Mononuclear cell (primary cell): ENCODE results near the gene SOWAHD. TPM values are rescaled to one million over a fixed set of nuclear protein-coding genes. Genes with fewer than 3 reads are reported as not detected.
"Not testable (repeated sequence)": the region's sequence is repeated elsewhere in the genome, so short reads cannot be mapped to it uniquely, and the experiment has no call there.

ENCODE experiments used
- H3K27me3 ChIP-seq: 2 replicates; pipeline ENCODE4 v1.6.0; 2011; ENCODE audit warnings: low read length, control low read depth; ENCODE audit not compliant: insufficient read depth
- H3K4me1 ChIP-seq: 2 replicates; pipeline ENCODE4 v1.5.1; 2011; ENCODE audit warnings: mild to moderate bottlenecking, low read length, control low read depth; ENCODE audit not compliant: insufficient read depth
- H3K4me3 ChIP-seq: 2 replicates; pipeline ENCODE4 v1.5.1; 2011; ENCODE audit warnings: mild to moderate bottlenecking, low read length, moderate library complexity
- H3K9me3 ChIP-seq: 2 replicates; pipeline ENCODE4 v1.5.1; 2011; ENCODE audit warnings: low read depth, mild to moderate bottlenecking, control low read depth, low read length
- total RNA-seq: library from RNA; depleted of rRNA; stranded (reverse); fragments of >200 nt; gene quantifications from one replicate; pipeline ENCODE4 v1.2.3, GENCODE V29; 2012

Gene SOWAHD
- total RNA-seq, 1 donor: 0.42 TPM

DNA sequence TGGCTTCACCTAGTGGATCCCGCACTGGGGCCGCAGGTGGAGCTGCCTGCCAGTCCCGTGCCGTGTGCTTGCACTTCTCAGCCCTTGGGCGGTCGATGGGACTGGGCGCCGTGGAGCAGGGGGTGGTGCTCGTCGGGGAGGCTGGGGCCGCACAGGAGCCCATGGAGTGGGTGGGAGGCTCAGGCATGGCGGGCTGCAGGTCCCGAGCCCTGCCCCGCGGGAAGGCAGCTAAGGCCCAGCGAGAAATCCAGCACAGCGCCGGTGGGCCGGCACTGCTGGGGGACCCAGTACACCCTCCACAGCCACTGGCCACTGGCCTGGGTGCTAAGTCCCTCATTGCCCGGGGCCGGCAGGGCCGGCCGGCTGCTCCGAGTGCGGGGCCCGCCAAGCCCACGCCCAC lies 7.6 kb upstream of the SOWAHD start:
- not testable (repeated sequence) for H3K27me3 ChIP-seq, H3K4me3 ChIP-seq, H3K9me3 ChIP-seq
- peaks cover 22% of the 10 kb centered on the region for H3K4me1 ChIP-seq

DNA sequence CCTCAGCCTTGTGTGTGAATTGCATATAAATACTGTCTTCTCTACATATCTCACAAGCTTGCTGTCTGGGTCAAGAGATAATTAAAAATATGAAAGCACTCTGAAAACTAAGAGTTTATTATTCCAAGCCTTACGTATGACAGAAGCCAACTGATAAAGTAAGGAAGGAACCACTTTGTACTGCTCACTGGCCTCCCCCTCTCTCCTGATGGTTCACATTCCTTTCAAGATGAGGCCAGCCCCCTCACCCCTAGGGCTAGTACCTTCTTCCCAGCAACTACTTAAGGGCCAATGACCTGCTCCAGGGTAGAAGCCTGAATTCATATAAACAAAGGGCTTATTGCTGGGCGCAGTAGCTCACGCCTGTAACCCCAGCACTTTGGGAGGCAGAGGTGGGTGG lies 5.4 kb upstream of the SOWAHD start:
- Histone ChIP-seq H3K9me3 (no peaks in the 10 kb centered on the region), H3K27me3 (no peaks in the 10 kb centered on the region), H3K4me3 (no peak overlapping the region), H3K4me1 (peaks cover 44% of the 10 kb centered on the region)

DNA sequence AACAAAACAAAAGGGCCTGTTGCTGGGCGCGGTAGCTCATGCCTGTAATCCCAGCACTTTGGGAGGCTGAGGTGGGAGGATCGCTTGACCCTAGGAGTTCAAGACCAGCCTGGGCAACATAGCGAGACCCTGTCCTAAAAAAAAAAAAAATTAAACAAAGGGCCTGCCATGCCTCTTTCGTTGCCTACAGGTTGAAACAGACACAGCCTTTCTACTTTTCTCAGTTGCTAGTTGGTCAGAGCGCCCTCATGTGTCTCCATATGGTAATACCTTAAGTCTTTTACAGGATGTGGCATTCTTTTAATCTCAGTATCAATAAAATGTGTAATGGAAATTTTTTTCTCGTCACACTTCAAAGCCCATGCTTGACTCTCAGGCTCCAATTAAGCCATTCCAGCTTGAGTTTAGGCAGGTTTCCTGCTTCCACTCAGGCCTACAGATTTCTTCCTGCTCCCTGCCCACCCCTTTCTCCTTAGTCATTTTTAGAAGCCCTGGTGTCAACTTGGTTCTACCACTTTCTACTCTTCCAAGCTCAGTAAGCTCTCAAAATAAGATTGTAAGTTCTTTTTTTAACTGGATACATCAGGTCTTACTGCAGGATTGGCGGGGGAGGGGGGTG lies 4.6 kb upstream of the SOWAHD start:
- H3K4me1 ChIP-seq: peaks cover 45% of the 10 kb centered on the region
- H3K27me3 ChIP-seq: no peaks in the 10 kb centered on the region
- H3K9me3 ChIP-seq: no peaks in the 10 kb centered on the region
- H3K4me3 ChIP-seq: no peak overlapping the region

DNA sequence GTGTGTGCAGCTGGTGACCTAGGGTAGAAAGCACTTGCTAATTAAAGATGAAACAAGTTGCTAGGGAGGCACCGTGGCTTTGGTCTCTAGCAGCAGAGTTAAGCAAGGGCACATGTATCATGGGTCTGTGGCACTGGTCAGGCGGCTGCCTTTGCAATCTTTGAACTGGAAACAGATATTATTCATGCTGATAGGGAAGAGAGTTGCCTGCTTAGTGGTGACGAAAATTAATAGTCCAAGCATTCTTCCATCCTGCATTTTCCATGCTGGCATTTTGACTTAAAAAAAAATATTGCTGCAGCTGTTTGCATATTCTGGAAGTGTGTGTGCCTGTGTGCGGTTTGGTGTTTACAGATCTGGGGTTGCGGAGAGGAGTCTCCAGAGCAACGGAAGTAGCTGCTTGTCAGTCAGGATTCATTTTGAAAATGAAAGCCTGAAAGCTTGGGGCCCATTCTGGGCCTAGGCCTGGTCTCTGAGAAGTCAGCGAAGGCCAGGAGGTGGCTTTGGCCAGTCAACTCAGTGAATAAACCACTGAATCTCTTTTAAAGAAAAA lies 2.3 kb upstream of the SOWAHD start:
- no peak overlapping the region for H3K4me3 ChIP-seq
- H3K27me3 ChIP-seq: no peaks in the 10 kb centered on the region
- H3K4me1 ChIP-seq: peaks cover 54% of the 10 kb centered on the region
- H3K9me3 ChIP-seq: no peaks in the 10 kb centered on the region

DNA sequence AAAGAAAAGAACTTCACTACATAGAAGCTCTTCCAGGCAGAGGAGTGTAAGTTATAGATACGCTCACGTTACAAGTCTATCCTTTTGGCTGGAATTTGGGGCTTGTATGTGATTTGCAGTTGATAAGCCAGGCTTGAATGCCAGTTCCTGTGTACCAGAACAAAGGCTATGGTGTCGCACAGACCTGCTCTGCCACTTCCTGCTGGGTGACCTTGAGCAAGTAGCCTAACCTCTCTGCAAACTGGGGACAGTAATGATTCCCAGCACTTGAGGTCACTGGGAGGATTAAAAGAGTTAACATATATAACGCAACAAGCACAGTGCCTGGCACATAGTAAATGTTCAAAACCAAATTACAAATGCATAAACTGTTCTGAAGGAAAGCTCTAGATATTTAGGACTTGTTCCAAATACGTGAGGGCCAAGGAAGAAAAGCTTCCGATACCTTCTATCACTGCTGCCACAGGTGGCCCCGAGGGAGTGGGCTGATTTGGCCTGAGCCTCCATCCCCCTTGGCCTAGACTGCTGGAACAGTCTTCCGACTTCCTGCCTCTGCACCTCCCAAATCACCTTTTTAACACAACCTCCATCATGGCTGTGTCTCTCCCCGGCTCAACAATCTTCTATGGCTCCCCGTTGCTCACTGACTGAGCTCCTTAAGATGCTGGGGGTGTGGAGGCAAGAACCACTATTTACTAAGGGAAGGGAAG lies 1.3 kb upstream of the SOWAHD start:
- H3K4me3 ChIP-seq: no peak overlapping the region

DNA sequence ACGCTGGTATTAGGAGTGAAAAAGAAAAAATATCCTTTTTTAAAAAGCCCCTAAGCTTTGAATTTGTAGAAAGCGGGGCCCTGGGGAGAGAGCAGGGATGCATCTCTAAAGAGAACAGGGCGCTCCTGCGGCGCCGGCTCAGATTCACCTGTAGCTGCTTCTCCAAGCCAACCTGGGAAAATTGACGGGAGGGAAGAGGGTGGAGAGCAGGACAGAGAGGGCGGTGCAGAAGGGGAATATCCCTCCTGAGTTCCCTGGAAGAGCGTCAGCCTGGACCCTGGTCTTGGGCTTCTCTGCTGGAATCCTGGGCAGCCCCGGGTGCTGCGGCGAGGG lies 776 bp upstream of the SOWAHD start:
- Histone ChIP-seq H3K27me3 (no peaks in the 10 kb centered on the region), H3K4me1 (peaks cover 57% of the 10 kb centered on the region), H3K4me3 (peak overlapping the region; percentile 49), H3K9me3 (no peaks in the 10 kb centered on the region)

More for the DNA sequence above, 1.3 kb upstream of the SOWAHD start:
- Histone ChIP-seq H3K9me3 (no peaks in the 10 kb centered on the region), H3K4me1 (peaks cover 54% of the 10 kb centered on the region), H3K27me3 (no peaks in the 10 kb centered on the region)

DNA sequence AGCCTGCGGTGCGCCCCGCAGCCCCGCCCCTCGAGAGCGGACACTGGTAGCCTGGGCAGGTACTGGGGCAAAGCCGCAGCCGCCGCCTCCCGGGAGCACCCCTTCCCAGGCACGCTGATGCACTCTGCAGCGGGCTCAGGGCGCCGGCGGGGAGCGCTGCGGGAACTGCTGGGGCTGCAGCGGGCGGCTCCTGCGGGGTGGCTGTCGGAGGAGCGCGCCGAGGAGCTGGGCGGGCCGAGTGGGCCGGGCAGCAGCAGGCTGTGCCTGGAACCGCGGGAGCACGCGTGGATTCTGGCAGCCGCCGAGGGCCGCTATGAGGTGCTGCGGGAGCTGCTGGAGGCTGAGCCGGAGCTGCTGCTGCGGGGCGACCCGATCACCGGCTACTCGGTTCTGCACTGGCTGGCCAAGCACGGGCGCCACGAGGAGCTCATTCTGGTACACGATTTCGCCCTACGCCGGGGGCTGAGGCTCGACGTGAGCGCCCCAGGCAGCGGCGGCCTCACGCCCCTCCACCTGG lies 401 bp downstream of the SOWAHD start:
- H3K4me3 ChIP-seq: peak overlapping the region; percentile 49
- peaks cover 64% of the 10 kb centered on the region for H3K4me1 ChIP-seq
- no peaks in the 10 kb centered on the region for H3K27me3 ChIP-seq
- no peaks in the 10 kb centered on the region for H3K9me3 ChIP-seq

DNA sequence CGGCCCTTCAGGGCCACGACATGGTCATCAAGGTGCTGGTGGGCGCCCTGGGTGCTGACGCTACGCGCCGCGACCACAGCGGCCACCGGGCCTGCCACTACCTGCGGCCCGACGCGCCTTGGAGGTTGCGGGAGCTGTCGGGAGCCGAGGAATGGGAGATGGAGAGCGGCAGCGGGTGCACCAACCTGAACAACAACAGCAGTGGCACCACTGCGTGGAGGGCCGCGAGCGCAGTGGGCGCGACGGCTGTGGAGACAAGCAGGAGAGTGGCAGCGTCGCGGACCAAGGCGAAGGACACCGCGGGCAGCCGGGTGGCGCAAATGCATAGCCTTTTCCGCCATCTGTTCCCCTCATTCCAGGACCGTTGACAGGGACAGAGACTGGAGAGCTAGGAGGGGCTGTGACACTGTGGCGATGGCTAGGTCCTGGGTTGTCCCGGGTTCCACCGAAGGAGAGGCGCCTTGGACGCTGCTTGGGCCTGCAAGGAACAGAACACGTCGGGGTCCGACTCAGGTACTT lies 919 bp downstream of the SOWAHD start:
- H3K4me3 ChIP-seq: peak overlapping the region; percentile 49
- H3K4me1 ChIP-seq: peaks cover 66% of the 10 kb centered on the region
- H3K9me3 ChIP-seq: no peaks in the 10 kb centered on the region
- no peaks in the 10 kb centered on the region for H3K27me3 ChIP-seq

DNA sequence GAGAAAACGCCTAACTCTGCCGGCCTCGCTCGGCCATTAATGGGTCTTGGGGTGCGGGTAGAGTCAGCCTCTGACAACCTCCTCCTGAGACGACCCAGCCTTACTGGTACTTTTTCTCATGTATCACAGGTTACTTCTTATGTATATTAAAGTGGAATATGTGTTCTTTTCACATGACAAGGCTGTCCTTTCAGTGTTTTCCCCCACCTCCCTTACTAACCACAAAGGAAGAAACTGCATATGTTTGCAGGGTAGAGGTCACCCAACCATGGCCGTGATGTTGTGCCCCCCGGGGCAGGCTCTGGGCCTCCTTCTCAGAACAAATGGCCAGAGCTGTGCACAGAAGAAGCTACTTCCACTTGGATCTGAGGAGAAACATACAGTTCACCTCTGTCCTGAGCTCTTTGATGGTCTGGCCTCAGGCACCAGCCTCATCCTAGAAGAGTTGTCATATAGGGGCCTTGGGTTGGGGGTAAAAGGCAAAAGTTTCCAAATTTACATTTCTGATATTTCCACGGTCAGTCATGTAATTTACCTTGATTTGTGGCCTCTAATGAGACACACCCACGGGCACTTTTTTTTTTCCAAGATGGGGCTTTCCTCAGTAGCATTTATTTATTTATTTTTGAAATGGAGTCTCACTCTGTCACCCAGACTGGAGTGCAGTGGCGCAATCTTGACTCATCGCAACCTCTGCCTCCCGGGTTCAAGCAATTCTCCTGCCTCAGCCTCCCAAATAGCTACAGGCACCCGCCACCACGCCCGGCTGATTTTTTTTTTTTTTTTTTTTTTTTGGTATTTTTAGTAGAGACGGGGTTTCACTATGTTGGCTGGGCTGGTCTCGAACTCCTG lies 1.9 kb downstream of the SOWAHD start:
- H3K27me3 ChIP-seq: no peaks in the 10 kb centered on the region
- H3K4me1 ChIP-seq: peaks cover 61% of the 10 kb centered on the region
- H3K9me3 ChIP-seq: no peaks in the 10 kb centered on the region
- peak overlapping the region; percentile 49 for H3K4me3 ChIP-seq

DNA sequence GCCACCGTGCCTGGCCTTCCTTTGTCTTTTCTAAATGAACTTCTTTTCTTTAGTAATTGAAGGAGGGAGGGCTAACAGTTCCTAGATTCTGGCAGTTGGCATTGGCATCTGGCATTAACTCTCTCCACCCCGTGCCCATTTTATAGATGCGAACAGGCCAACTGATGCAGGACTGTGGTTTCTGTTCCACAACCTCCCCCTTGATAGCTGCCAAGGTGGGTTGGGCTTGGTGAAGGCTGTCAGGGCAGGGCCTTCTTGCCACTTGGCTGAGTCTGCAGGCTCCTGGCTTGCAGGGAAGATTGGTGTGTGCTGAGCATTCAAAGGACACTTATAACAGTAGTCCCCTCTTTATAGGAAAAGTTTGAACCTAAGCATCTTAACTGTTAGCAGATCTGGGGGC lies 4.3 kb downstream of the SOWAHD start:
- peaks cover 36% of the 10 kb centered on the region for H3K4me1 ChIP-seq
- H3K27me3 ChIP-seq: no peaks in the 10 kb centered on the region
- no peaks in the 10 kb centered on the region for H3K9me3 ChIP-seq
- no peak overlapping the region for H3K4me3 ChIP-seq

DNA sequence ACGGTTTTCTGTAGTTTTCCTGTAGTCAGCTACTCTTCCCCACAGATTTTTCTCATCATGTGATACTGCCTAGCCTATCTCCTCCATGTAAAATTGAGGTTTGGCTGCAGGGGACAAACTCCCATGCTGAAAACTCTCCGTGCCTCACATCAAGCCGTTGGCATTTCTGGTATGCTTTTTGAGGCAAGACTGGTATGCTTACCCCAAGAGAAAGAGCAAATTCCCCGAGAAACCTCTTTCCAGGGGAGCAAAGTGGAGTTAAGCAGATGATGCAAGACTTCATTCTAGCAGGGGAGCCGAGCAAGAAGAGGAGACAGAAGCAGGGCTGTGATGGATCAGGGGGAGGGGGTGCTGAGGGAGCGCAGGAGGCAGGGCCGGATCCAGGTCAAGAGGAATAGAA lies 4.8 kb downstream of the SOWAHD start:
- Histone ChIP-seq H3K9me3 (no peaks in the 10 kb centered on the region), H3K4me3 (no peak overlapping the region), H3K27me3 (no peaks in the 10 kb centered on the region), H3K4me1 (peaks cover 33% of the 10 kb centered on the region)

DNA sequence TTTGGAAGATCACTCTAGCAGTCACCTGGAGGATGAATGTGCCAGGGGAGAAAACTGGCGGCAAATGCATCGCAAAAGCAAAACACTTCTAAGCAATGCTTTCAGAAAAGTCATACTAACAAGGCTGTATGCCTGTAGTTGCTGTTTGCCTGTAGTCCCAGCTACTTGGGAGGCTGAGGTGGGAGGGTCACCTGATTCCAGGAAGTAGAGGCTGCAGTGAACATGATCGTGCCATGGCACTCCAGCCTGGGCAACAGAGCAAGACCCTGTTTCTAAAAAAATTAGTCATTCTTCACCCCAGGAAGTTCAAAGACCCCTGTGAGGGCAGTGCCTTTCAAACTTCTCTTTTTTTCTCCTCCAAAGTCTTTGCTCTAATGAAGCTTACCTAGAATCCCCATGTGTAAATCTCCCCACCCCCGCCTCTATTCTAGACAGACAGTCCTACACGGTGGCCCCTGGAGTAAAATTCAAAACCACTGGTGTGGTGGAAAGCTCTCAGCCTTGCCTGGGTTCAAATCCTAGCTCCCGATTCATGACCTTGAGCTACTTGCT lies 5.5 kb downstream of the SOWAHD start:
- Histone ChIP-seq H3K27me3 (no peaks in the 10 kb centered on the region), H3K4me3 (no peak overlapping the region), H3K4me1 (peaks cover 33% of the 10 kb centered on the region), H3K9me3 (no peaks in the 10 kb centered on the region)

DNA sequence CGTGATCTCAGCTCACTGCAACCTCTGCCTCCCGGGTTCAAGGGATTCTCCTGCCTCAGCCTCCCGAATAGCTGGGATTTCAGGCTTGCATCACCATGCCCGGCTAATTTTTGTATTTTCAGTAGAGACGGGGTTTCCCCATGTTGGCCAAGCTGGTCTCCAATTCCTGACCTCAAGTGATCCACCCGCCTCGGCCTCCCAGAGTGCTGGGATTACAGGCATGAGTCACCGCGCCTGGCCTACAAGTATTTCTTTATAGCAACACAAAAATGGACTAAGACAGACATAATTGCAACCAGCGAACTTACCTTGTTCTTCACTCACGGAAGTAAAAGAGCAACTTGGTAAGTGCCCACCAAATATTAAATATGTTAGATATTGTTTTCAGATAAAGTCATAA lies 10.0 kb downstream of the SOWAHD start:
- H3K4me1 ChIP-seq: peaks cover 13% of the 10 kb centered on the region
- not testable (repeated sequence) for H3K27me3 ChIP-seq, H3K9me3 ChIP-seq, H3K4me3 ChIP-seq

DNA sequence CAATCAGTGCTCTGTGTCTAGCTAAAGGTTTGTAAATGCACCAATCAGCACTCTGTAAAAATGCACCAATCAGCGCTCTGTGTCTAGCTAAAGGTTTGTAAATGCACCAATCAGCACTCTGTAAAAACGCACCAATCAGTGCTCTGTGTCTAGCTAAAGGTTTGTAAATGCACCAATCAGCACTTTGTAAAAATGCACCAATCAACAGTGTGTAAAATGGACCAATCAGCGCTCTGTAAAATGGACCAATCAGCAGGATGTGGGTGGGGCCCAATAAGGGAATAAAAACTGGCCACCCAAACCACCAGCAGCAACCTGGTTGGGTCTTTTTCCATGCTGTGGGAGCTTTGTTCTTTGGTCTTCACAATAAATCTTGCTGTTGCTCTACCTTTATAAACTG lies 11.0 kb downstream of the SOWAHD start:
- H3K4me1 ChIP-seq, H3K9me3 ChIP-seq, H3K27me3 ChIP-seq, H3K4me3 ChIP-seq: not testable (repeated sequence)
